ENCODE measurements around the gene SCG3.

The SCG3 gene

GRCh38 chr15:51731549-51732267 lies 50.4 kb downstream of the SCG3 start:
- DNase-seq = no peak

GRCh38 chr15:51732646-51733045 lies 51.3 kb downstream of the SCG3 start:
- no peak for DNase-seq

- DNase-seq = no peak
Observed at GRCh38 chr15:51735228-51736010, 54.1 kb downstream of the SCG3 start.

DNA sequence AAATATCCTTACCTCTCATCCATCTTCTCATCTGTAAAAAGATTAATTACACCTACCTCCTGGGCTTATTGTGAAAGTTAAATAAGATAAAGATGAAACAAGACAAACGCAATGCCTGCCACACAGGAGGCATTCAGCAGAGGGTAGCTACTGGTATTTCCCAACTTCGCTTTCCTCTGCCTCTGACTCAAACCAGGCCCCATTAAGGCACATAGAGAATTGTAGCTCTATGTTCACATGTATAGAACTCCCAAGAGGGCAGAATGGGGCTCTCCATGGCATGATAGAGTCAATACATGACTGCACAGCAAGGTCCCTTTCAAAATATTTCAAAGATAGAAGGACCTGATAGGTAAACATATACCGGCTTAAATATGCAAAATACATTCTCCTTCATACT lies 54.8 kb downstream of the SCG3 start:
- no peak for DNase-seq

GRCh38 chr15:51736751-51737521 lies 55.6 kb downstream of the SCG3 start:
- no peak for DNase-seq

- no peak for DNase-seq
Observed at GRCh38 chr15:51737522-51738305, 56.4 kb downstream of the SCG3 start, which contains the start of gene LYSMD2. LYSMD2 (minus strand) TSS chr15:51737655; CDS start chr15:51737622, 33 bp downstream.

GRCh38 chr15:51738553-51738952 lies 57.2 kb downstream of the SCG3 start:
- DNase-seq = no peak

GRCh38 chr15:51739061-51739712 lies 57.9 kb downstream of the SCG3 start:
- no peak for DNase-seq

DNA sequence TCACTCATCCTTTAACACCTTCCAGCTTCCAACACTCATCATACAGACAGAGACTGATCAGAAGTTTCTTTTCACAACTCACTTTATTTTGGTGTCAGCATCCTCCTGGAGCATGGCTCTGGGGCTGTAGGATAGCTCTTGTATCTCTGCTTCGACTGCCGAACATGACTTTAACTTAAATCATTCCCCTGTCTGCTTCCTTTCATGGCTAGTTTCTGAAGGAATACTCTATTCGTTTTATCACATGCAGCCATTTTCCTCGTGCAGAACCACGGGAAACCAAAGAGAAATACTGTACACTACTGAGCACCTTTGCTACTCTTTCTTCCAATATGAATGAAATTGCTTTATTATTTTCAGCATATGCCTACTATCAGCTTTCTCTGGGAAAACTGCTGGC lies 68.0 kb downstream of the SCG3 start:
- no peak for DNase-seq

DNA sequence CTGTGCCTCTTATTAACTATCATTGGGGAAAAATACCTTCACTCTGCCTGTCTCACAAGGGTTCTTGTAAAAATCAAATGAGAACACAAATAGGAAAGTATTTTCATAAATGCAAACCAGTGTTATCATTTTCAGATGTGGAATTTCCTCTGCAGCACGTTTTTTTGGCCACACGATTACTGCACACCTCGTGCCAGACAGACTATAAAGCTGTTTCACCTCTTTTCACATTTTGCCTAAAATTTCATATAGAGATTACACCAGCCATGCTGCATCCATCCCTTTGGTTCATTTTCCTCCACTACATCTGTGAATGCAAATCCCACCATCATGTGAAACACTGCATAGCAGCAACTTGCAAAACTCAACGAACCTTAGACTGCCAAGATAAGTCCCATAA lies 68.9 kb downstream of the SCG3 start:
- no peak for DNase-seq

DNA sequence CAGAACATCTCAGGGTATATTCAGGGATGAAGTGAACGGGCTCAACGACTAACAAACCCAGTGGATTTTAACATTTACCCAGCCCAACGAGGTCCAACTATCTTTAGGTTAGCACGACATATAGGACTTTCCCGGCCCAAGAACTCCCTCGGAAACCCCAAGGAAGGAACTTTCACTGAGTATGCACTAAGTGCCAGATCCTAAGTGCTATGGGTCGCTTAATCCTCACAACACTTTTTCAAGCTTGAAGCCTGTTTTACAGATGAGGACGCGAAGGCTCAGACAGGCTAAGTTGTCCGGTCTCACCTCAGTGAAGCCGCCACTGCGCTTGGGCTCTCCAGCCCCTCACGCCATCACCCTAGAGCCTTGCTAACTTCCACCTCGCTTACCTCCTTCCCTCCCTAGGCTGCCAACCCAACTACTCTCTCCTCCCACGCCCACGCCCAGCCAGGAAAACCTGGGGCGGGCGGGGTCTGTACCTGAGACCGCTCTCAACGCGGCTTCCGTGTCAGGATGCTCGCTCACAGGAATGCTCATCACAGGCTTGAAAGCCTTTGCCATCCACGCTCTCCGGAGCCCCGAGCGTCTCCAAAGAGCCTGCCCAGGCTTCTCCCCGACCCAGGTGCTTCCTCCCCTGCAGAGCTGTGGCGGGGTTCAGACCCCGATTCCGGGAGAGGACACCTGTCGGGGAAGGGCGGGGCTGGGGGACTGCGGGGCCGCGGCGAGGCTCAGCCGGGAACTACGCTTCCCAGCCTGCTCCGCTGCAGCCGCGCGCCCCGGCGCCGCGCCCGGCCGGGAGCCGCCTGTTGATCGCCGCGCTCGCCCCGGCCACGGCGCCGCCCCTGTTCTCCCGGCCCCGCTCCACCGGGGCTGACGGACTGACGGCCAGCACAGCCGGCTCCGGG lies 69.7 kb downstream of the SCG3 start, which contains the start of gene TMOD2:
Gene TMOD2 (plus strand): TSS at position 806 of the 905 bp plus-strand sequence. CDS start 14,845 bp downstream, outside the sequence.
- no peak for DNase-seq

DNA sequence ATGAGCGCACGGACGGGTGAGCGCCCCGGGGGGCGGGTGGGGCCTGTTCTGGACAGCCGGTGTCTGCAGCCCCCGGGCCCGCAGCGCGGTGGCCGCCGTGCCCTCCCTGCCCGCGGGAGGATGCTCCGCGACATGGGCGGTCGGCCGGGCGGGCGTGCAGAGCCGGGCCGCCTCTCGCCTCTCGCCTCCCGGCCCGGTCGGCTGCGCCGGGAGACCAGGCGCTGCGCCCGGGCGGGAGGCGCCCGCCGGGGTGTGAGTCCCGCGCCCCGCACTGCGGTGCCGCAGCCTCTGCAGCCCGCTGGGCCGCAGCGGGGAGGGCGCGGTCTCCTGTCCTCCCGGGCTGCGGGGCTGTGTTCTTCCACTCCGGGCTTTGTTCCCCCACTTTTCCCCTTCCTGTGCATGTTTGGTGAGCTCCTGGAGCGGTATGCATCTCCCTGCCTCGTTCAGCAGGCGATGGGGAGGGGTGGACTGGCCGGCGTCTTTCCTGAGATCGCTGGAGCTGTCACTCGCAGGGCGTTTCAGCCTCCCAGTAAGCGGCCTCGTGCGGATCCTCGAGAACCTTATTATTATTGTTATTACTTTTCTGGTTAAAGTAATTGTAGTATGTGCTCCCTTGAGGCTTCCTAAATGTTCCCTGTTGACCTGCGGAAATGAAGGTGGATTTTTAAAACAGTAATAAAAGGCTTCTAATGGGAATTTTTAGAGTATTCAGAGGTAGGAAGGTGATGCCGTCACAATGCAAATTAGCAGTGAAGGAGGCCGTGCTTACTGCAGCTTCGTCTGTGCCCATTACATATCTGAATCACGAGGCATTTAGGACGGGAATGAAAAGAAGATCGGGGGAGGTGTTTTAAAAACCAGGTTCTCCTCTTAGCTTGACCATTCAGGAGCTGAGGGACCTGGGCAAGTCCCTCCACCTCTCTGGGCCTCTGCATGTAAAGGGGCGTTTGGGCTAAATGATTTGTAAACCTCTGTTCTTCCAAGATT lies 70.7 kb downstream of the SCG3 start:
- no peak for DNase-seq

- no peak for DNase-seq
Observed at GRCh38 chr15:51752888-51753287, 71.6 kb downstream of the SCG3 start.

- DNase-seq = no peak
Observed at GRCh38 chr15:51754267-51754666, 73.0 kb downstream of the SCG3 start.

DNA sequence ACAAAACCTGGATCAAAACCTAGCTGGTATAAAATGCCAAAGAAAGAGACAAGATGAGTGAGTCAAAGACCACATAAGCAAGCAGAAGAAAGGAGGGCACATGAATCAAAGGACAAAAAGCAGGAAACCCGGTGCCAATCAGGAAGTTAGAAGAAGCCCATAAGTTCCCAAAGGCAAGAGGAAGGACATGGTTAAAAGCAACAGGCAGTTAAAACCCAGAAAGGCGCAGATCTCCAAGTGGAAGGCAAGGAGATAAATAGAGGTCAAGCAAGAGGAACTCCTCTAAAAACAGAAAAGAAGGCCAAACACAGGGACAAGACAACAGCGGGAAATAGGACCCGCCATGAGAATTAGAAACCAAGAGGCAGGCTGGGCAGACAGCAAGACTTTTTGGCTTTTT lies 74.5 kb downstream of the SCG3 start:
- DNase-seq = no peak

- no peak for DNase-seq
Observed at GRCh38 chr15:51756482-51756881, 75.2 kb downstream of the SCG3 start.

- DNase-seq = no peak
Observed at GRCh38 chr15:51757450-51757849, 76.1 kb downstream of the SCG3 start.

DNA sequence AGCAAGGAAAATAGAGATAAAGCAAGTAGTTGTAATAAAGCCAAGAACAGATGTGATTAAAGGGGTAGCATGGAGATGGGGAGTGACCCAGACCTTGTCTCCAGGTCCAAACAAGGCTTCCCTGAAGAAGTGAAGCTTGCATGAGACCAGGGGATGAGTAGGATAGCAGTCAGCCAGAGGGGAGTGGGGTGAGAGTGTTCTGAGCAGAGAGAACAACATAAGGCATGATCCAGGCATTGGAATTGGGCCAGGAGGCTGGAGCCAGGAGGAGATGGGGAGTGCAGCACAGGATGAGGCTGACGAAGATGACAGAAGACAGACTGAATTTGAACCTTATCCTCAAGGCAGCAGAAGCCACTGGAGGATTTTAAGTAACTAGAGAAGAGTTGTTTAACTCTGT lies 77.3 kb downstream of the SCG3 start:
- no peak for DNase-seq

DNA sequence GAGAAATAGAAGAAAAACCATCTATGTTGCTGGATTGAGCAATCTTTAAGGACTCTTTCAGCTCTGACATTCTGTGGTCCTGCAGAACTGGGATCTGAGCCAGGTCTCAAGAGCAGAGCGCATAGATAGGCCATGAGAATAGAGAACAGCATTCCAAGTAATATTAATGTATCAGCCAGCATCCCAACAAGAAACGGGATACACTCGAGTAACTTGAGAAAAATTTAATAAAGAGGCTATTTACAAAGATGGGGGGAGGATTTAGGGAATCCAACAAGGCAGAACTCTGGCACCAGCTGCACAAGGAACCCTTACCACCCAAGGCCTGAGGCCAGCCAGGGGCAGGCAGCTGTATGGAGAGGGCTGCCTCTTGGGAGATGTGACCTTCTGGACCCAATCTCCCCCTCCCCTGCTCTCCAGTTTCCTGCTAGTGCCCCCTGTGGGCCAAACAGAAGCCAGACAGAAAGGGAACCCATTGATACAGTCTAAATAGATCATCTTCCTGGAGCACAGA lies 78.3 kb downstream of the SCG3 start:
- DNase-seq = no peak
